ENCODE measurements around the gene CPNE7. TPM values are rescaled to one million over a fixed set of nuclear protein-coding genes. Genes with fewer than 3 reads are reported as not detected.

The CPNE7 gene
- total RNA-seq, 1 experiment from 2014 or later: 1.3 TPM

- peak; percentile 85 for DNase-seq (ENCODE audit: low read depth)
Observed at GRCh38 chr16:89602273-89602951, 26.9 kb downstream of the CPNE7 start.

GRCh38 chr16:89602952-89603590 is 27.5 kb downstream of the CPNE7 start:
- DNase-seq (ENCODE audit: low read depth): no peak

DNA sequence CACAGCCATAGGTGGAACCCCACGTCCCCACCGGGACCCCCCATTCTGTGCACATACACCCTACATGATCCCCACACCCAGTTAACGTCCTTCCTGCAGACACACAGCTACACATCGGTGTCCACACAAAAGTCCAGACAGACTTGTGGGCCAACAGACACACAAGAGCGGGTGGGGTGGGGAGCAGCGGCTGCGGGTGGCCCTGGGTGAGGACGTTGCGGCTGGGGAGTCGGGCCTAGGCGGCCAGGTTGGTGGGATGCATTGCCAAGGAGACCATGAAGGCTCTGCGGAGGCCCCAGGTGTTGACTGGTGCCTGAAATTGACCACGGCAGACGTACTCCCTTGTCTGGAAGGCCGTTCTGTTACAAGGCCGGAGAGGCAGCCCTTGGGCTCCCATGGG is 29.2 kb downstream of the CPNE7 start:
- DNase-seq (ENCODE audit: low read depth): no peak

- no peak for DNase-seq (ENCODE audit: low read depth)
Observed at GRCh38 chr16:89605186-89605970, 29.8 kb downstream of the CPNE7 start.

DNA sequence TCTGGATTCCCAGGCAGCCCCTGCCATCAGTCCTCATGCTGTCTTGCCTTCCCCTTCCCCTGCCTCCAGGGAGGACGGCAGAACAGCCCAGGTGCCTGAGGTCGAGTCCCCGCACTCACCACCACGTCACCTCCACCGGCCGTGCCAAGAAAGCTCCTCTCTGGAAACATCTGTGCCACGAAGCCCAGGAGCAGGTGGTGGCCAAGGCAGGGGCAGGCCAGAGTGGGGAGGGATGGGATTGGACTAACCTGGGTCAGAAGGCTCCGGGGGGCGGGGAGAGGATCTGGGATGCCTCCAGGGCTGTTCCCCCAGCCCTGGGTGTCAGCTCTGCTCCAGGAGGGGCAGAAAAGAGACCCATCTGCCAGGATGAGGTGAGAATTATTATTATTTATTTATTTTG is 30.4 kb downstream of the CPNE7 start:
- no peak for DNase-seq (ENCODE audit: low read depth)

GRCh38 chr16:89607453-89607852 is 31.9 kb downstream of the CPNE7 start:
- no peak for DNase-seq (ENCODE audit: low read depth)

GRCh38 chr16:89607937-89608740 is 32.6 kb downstream of the CPNE7 start:
- DNase-seq (ENCODE audit: low read depth): peak; percentile 21

DNA sequence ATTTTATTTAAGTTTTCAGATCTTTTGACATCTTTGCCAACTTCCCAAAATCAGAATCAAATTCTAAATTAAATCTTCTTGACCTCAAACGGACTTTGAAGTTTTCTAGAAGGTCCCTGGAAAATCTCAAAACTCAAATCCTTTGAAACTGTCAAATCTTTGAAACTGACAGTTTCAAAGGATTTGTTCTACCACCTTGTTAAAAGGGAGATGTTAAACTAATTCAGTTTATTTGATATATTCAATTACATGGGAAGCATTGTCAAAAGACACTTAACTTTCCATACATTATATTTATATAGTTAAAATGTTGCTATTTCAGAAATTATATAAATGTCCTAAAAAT is 34.5 kb downstream of the CPNE7 start:
- DNase-seq (ENCODE audit: low read depth): no peak

DNA sequence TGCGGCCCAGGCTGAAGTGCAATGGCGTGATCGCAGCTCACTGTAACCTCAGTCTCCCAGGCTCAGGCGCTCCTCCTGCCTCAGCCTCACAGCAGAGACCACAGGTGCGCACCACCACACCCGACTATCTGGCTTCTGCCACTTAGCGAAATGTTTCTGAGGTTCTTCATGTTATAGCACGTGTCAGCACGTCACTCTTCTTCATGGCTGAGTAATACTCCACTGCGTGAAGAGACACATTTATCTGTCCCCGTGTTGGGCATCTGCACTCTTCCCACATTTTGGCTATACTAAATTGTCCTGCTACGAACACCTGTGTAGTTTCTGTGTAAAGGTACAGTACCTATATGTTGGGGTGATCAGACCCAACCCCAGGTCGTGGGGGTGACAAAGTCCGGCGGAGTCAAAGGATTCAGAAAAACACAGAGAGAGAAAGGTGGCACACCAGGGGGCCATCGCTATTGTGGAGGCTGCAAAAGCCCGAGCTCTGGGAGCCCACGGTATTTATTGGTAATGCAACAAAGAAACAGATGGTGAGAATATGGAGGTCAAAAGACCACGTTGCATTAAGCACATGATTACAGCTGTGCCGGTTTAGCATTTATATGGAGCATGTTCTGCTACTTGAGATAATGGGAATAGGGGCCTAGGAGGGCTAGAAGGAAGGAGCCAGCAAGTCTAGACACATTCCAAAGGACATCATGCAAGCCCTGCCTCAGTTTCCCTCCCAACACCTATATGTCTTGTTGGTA is 37.0 kb downstream of the CPNE7 start:
- no peak for DNase-seq (ENCODE audit: low read depth)

- peak; percentile 37 for DNase-seq (ENCODE audit: low read depth)
Observed at GRCh38 chr16:89613231-89613953, 37.8 kb downstream of the CPNE7 start, which contains the start of gene DPEP1. DPEP1 (plus strand) TSS chr16:89613642; CDS start chr16:89630411, 16,769 bp downstream.

- no peak for DNase-seq (ENCODE audit: low read depth)
Observed at GRCh38 chr16:89613954-89614459, 38.4 kb downstream of the CPNE7 start.

DNA sequence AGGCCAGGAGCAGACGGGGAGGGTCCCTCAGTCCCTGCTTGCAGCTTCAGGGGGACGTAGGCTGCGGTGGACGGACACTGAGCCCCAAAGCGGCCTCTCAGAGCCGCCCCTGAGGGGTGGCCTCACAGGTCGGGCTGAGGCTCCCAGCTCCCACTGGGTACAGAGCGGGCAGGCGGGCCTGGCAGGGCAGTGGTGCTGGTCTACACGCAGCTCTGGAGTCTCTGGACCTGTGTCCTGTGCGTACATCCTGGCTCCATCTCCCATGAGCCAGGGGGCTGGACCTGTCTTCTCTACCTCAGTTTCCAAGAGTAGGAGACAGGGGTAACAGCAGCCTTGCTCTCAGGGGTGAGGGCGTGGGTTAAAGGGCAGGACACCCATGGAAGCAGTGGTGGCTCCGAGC is 39.6 kb downstream of the CPNE7 start:
- DNase-seq (ENCODE audit: low read depth): no peak

- DNase-seq (ENCODE audit: low read depth): no peak
Observed at GRCh38 chr16:89615596-89616090, 40.1 kb downstream of the CPNE7 start.

DNA sequence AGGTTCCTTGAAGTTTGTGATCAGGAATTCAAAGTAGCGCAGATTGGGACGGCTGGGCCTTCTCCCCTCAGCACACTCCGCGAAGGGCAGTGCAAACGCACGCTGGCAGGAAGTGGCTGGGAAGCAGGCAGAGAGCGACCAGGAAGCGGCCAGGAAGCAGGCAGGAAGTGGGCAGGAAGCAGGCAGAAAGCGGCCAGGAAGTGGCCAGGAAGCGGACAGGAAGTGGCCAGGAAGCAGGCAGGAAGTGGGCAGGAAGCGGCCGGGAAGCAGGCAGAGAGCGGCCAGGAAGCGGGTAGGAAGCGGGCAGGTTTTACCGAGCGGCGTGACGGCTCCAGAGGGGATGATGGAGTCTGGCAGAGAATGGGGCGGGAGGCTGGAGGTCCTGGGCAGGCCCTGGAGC is 41.1 kb downstream of the CPNE7 start:
- DNase-seq (ENCODE audit: low read depth): no peak

DNA sequence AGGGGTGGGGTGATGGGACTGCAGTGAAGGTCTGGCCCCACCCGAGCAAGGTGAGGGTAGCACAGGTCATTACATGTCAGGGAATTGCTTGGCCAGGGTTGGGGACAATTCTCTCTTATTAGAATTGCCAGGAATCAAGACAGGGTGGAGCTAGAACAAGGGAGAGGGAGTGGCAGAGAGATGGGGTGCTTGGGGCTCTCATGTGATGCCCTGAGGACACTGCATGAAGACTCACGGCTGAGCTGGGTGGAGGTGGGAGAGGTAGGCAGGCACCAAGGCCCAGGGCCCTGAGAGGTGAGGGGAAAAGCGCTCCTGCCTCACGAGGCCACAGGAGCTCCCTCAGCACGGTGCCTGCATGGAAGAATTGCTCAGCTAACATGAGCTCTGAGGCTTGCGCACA is 41.5 kb downstream of the CPNE7 start:
- no peak for DNase-seq (ENCODE audit: low read depth)

DNA sequence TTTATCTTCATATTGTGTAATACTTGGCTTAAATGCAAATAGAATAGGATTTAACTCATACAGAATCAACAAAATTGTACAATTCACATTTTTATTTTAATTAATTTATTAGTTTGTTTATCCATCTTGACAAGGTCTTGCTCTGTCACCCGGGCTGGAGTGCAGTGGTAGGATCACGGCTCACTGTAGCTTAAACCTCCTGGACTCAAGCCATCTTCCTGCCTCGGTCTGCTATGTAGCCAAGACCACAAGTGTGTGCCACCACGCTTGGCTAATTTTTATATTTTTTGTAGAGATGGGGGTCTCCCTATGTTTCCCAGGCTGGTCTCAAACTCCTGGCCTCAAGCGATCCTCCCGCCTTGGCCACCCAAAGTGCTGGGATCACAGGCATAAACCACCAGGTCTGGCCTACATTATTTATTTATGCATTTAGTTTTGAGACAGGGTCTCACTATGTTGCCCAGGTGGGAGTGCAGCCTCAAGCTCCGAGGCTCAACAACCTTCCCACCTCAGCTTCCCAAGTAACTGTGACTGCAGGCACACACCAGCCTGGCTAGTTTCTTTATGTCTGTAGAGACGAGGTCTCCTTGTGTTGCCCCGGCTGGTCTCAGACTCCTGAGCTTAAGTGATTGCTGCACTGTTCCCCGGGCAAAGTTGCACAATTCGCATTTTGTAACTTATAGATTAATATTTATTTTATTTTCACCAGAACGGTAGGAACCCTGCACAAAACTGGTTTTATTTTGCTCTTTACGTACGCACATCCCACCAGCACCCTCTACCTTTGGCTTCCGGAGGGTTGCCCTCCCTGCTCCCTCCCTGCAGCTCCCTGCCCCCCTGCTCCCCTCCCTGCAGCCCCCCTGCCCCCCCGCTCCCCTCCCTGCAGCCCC is 42.8 kb downstream of the CPNE7 start:
- DNase-seq (ENCODE audit: low read depth): peak; percentile 36

DNA sequence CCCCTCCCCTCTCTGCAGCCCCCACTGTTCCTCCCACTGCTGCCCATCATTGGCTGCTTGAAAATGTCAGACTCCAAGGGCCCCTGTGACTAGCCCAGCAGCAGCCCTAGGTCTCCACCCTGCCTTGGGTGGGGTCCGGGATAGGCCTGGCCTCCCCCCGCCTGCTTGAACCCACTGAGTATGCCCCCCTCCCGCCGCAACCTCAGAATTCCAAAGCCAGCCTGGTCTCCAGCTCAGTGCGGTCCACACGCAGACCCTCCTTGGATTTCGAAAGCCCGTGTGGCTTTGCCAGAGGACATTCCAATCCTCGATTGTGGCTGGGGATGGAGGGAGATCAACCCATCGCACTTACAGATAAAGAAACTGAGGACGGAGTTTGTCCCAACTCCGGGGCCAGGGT is 44.3 kb downstream of the CPNE7 start:
- DNase-seq (ENCODE audit: low read depth): no peak

DNA sequence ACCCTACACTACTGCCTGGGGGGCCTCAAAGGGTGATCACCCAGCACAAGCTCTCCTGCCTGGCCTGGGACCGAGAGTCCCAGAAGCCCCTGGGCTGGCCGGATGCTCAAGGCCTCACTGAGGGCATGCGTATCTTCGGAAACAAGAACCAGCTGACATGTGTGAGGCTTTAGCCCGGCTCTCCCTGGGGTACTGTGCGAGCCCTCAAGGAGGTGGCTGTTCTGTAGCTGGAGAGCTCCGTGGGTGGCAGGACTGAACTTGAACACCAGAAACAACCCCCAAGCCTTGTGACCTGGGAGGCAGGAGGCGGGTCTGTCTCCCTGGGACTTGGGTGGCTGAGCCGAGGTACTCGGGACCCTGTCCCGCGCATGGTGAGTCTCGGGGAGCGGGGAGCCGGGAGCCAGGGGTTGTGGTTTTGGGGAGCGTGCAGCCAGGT is 44.9 kb downstream of the CPNE7 start:
- no peak for DNase-seq (ENCODE audit: low read depth)

- DNase-seq (ENCODE audit: low read depth): no peak
Observed at GRCh38 chr16:89621136-89621697, 45.7 kb downstream of the CPNE7 start.
